Left lung (tissue), 10 donors: ENCODE measurements around the gene APOBEC3G. TPM values are rescaled to one million over a fixed set of nuclear protein-coding genes. Genes with fewer than 3 reads are reported as not detected.

Source experiments
- ATAC-seq: fragments of 200-7000 bp; cut with Tn5 transposase; one replicate; pipeline ENCODE4 v1.9.1; 2020; ENCODE audit warnings: moderate library complexity
- DNase-seq, 4 donors: peaks; one replicate each; pipeline ENCODE4 v3.0.0-alpha.2; 2013 to 2020
- H3K27ac ChIP-seq, 2 donors: fragments of 200-600 bp; sonication (generic) in 1 of 2; one replicate each; pipeline versions ENCODE4 v1.5.0 to v1.8.0; 2020 to 2021
- H3K27me3 ChIP-seq, 2 donors: fragments of 200-600 bp; sonication (generic) in 1 of 2; one replicate each; pipeline versions ENCODE4 v1.5.0 to v1.8.0; 2020 to 2021
- H3K36me3 ChIP-seq, 2 donors: fragments of 200-600 bp; sonication (generic) in 1 of 2; one replicate each; pipeline versions ENCODE4 v1.5.0 to v1.8.0; 2020 to 2021
- H3K4me1 ChIP-seq, 2 donors: fragments of 200-600 bp; one replicate each; pipeline ENCODE4 v1.8.0; 2021
- H3K4me3 ChIP-seq, 2 donors: fragments of 200-600 bp; sonication (generic) in 1 of 2; one replicate each; pipeline versions ENCODE4 v1.5.0 to v1.8.0; 2020 to 2021; ENCODE audit warnings: mild to moderate bottlenecking in 1 of 2
- H3K9me3 ChIP-seq, 2 donors: fragments of 200-600 bp; sonication (generic) in 1 of 2; one replicate each; pipeline versions ENCODE4 v1.5.0 to v1.8.0; 2020 to 2021
- CTCF ChIP-seq, 2 donors: fragments of 200-600 bp; sonication (generic) in 1 of 2; IDR thresholded peaks; one replicate each; pipeline versions ENCODE4 v1.5.0 to v1.8.0; 2021; ENCODE audit warnings: antibody characterized with exemption in 2 of 2
- intact Hi-C, 2 donors: fragments of 100-400 bp; cut with DNase I; formaldehyde crosslinking; loops; one replicate each; pipeline versions ENCODE4 v1.11.2 to v1.14.2; 2022
- polyA plus RNA-seq, 6 donors: library from polyadenylated mRNA; unstranded; fragments of 120-200 nt; gene quantifications; one replicate each; pipeline ENCODE4 v1.2.1, GENCODE V29; 2013; ENCODE audit not compliant: insufficient read length in 6 of 6
- total RNA-seq, 2 donors: library from RNA; stranded (reverse); fragmentation: NEBNext Ultra II Directional; extraction: Animal tissue kit (Norgen Biotek cat#: 25700); gene quantifications; one replicate each; pipeline ENCODE4 v1.2.1, GENCODE V29; 2021
- donor health status: DM: no; HTN: yes; CAD: no.
- donor health status: DM: no; HTN: no; CAD: no.

APOBEC3G gene
- total and polyA plus RNA-seq, 8 donors, result 8.2 to 19.1 (median 15.7) TPM

GRCh38 chr22:39133871-39134270 lies 56.8 kb downstream of the APOBEC3G start:
- Histone ChIP-seq H3K27me3 (no peaks in the 10 kb centered on the region), H3K27ac (no peak overlapping the region), H3K4me1 (peaks cover 0 to 10% of the 10 kb centered on the region in 2 donors), H3K4me3 (no peak overlapping the region), H3K36me3 (peaks cover 0 to 18% of the 10 kb centered on the region in 2 donors), H3K9me3 (no peaks in the 10 kb centered on the region)
- intact Hi-C loops, result no loop called here
- DNase-seq (peak in 2 of 4 donors; percentile 25 to 65), ATAC-seq (no peak)
- TF ChIP-seq CTCF (IDR thresholded peaks at IDR 0.05), result no peak

- TF ChIP-seq CTCF (IDR thresholded peaks at IDR 0.05), result no peak
- DNase-seq, result peak in 2 of 4 donors; percentile 29 to 67
- Histone ChIP-seq H3K9me3 (no peaks in the 10 kb centered on the region), H3K27ac (no peak overlapping the region), H3K4me1 (peaks cover 0 to 10% of the 10 kb centered on the region in 2 donors), H3K27me3 (no peaks in the 10 kb centered on the region), H3K36me3 (peaks cover 0 to 18% of the 10 kb centered on the region in 2 donors), H3K4me3 (no peak overlapping the region)
- intact Hi-C loops, result no loop called here
- no peak for ATAC-seq
Observed at GRCh38 chr22:39134366-39135091, 57.5 kb downstream of the APOBEC3G start.

DNA sequence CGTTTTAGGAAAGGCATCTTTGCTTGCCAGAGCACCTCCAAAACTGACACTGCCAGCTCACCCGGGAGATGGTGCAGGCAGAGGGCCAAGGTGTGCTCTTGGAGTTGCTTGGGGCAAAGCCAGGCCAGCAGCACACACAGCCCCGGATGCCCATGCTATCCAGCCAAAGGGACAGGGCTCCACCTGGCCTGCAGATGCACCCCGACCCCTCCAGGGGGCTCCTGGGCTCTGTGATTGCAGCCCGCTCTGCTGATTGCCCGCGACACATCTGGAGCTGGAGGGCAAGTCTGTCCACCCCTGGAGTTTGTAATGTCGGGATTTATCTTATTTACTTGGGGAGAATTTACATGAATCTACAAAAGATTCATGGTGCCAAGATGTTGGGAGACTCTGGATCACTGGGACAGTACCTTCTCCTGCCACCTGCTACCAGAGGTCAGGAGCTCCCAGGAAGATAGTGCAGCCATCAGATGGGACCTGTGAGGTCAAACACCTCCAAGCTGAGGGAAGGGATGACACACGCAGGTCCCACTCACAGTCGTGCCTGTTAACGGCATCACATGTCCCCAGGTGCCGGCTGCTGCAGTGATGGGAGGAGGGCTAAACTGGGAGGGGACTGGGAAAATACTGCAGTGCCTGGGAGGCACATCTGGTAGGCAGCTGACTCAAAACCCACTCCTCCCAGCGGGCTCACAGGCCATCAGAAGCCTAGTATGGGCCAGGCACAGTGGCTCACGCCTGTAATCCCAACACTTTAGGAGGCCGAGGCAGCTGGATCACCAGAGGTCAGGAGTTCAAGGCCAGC lies 58.2 kb downstream of the APOBEC3G start:
- Histone ChIP-seq H3K27ac (no peak overlapping the region), H3K4me1 (peaks cover 0 to 10% of the 10 kb centered on the region in 2 donors), H3K27me3 (no peaks in the 10 kb centered on the region), H3K36me3 (peaks cover 0 to 18% of the 10 kb centered on the region in 2 donors), H3K4me3 (no peak overlapping the region), H3K9me3 (no peaks in the 10 kb centered on the region)
- DNase-seq (peak in 3 of 4 donors; percentile 33 to 67 (median 45)), ATAC-seq (peak; percentile 51)
- TF ChIP-seq CTCF (IDR thresholded peaks at IDR 0.05), result peak in 1 of 2 donors; percentile 41
- intact Hi-C loops, result no loop called here

DNA sequence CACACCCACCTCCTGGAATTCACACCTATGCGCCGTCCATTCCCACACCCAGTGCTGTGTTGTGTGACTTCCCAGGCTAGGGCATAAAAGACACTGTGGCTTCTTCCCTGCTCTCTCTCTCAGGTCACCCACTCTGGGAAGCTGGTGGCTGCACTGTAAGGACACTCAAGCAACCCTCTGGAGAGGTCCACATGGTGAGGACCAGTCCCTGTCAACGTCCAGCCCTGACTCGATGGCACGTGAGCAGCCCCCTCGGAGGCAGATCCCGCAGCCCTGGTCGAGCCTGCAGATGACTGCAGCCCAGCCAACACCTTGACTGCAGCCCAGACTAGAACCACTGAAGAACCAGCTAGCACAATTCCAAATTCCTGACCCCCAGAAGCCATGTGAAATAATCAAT lies 59.2 kb downstream of the APOBEC3G start:
- peaks cover 0 to 18% of the 10 kb centered on the region in 2 donors for H3K36me3 ChIP-seq
- intact Hi-C loops, result no loop called here

More for the DNA sequence above, 59.2 kb downstream of the APOBEC3G start:
- peaks cover 0 to 4% of the 10 kb centered on the region in 2 donors for H3K4me1 ChIP-seq
- ATAC-seq (no peak), DNase-seq (peak in 1 of 4 donors; percentile 34)
- TF ChIP-seq CTCF (IDR thresholded peaks at IDR 0.05), result no peak
- no peak overlapping the region for H3K27ac ChIP-seq
- no peaks in the 10 kb centered on the region for H3K9me3 ChIP-seq
- H3K27me3 ChIP-seq, result no peaks in the 10 kb centered on the region
- H3K4me3 ChIP-seq, result no peak overlapping the region

Other genes with a start within 250 kb of the APOBEC3G start
- gene NPTXR, start 233.2 kb upstream of the APOBEC3G start, total RNA-seq, result 1 to 10 TPM; 4.5 to 5.3 TPM
- gene NPTXR, start 233.2 kb upstream of the APOBEC3G start, polyA plus RNA-seq, result 10 to 100 TPM in 3 of 6 donors, 1 to 10 TPM in 3; 7.0 to 13.3 (median 10.0) TPM
- gene CBX6, start 205.1 kb upstream of the APOBEC3G start, total RNA-seq, result 10 to 100 TPM; 63.0 to 80.0 TPM
- 10 to 100 TPM; 22.0 to 46.3 (median 40.6) TPM for gene CBX6, start 205.1 kb upstream of the APOBEC3G start, polyA plus RNA-seq
- 10 to 100 TPM in 1 of 2 donors, 1 to 10 TPM in 1; 2.4 to 25.5 TPM for gene APOBEC3A, start 119.7 kb upstream of the APOBEC3G start, total RNA-seq
- under 1 TPM in 3 of 6 donors, not detected in 3; 0.38 to 0.52 (median 0.41) TPM for gene APOBEC3A, start 119.7 kb upstream of the APOBEC3G start, polyA plus RNA-seq
- 1 to 10 TPM; 1.9 to 9.5 TPM for gene APOBEC3B, start 94.9 kb upstream of the APOBEC3G start, total RNA-seq
- gene APOBEC3B, start 94.9 kb upstream of the APOBEC3G start, polyA plus RNA-seq, result 1 to 10 TPM; 3.0 to 9.8 (median 7.2) TPM
- 10 to 100 TPM; 25.7 to 36.1 TPM for gene APOBEC3C, start 63.0 kb upstream of the APOBEC3G start, total RNA-seq
- gene APOBEC3C, start 63.0 kb upstream of the APOBEC3G start, polyA plus RNA-seq, result 10 to 100 TPM; 22.3 to 27.8 (median 25.9) TPM
- 1 to 10 TPM; 3.7 to 5.5 TPM for gene APOBEC3D, start 56.1 kb upstream of the APOBEC3G start, total RNA-seq
- 1 to 10 TPM; 2.7 to 4.4 (median 3.9) TPM for gene APOBEC3D, start 56.1 kb upstream of the APOBEC3G start, polyA plus RNA-seq
- gene APOBEC3F, start 36.4 kb upstream of the APOBEC3G start, total RNA-seq, result 10 to 100 TPM; 11.2 to 12.4 TPM
- 10 to 100 TPM; 11.0 to 14.3 (median 11.9) TPM for gene APOBEC3F, start 36.4 kb upstream of the APOBEC3G start, polyA plus RNA-seq
- gene APOBEC3H, start 20.0 kb downstream of the APOBEC3G start, total RNA-seq, result 1 to 10 TPM in 1 of 2 donors, under 1 TPM in 1; 0.94 to 1.3 TPM
- gene APOBEC3H, start 20.0 kb downstream of the APOBEC3G start, polyA plus RNA-seq, result under 1 TPM in 2 of 6 donors, not detected in 4; 0.23 to 0.27 TPM
- 10 to 100 TPM; 17.1 to 17.7 TPM for gene CBX7, start 75.4 kb downstream of the APOBEC3G start, total RNA-seq
- gene CBX7, start 75.4 kb downstream of the APOBEC3G start, polyA plus RNA-seq, result 1 to 10 TPM; 7.4 to 9.3 (median 8.2) TPM
- gene PDGFB, start 167.7 kb downstream of the APOBEC3G start, total RNA-seq, result 10 to 100 TPM; 21.9 to 28.2 TPM
- gene PDGFB, start 167.7 kb downstream of the APOBEC3G start, polyA plus RNA-seq, result 10 to 100 TPM; 16.0 to 27.5 (median 22.8) TPM
- 1,000 to 10,000 TPM; 1,506 to 1,575 TPM for gene RPL3, start 242.3 kb downstream of the APOBEC3G start, total RNA-seq
- gene RPL3, start 242.3 kb downstream of the APOBEC3G start, polyA plus RNA-seq, result 1,000 to 10,000 TPM; 3,313 to 3,842 (median 3,675) TPM